HCT116 (cell line): ENCODE data around the gene RGS6. TPM values are rescaled to one million over a fixed set of nuclear protein-coding genes. Genes with fewer than 3 reads are reported as not detected.

ENCODE experiments used
- ATAC-seq: fragments of 200-7000 bp; cut with Tn5 transposase; 2 replicates; pipeline ENCODE4 v1.9.1; 2020; ENCODE audit warnings: mild to moderate bottlenecking, moderate library complexity
- BruUV-seq: library from RNA; stranded (reverse); fragments of 400-500 nt; replicated peaks from 2 replicates; lab custom pipeline; 2021; lab: Mats Ljungman, UMichigan
- CTCF ChIA-PET: fragments of 300-600 bp; sonication (Branson Sonifier 250); formaldehyde crosslinking; loops from one replicate; lab custom pipeline; 2021; ENCODE audit warnings: antibody characterized with exemption; lab: Charles Lee
- POLR2A ChIA-PET: fragments of 300-600, 350-600 bp; sonication (Branson Sonifier 250); formaldehyde crosslinking; loops from one replicate; lab custom pipeline; 2021; ENCODE audit warnings: antibody characterized with exemption; lab: Charles Lee
- RAD21 ChIA-PET, 2 experiments: fragments of 300-600 bp; sonication (Branson Sonifier 250); formaldehyde crosslinking; loops; one replicate each; lab custom pipeline; 2023; ENCODE audit warnings: low total read pairs in 2 of 2; ENCODE audit not compliant: uncharacterized antibody in 2 of 2, unreplicated experiment in 2 of 2, low non-redundant PET in 1 of 2; lab: Charles Lee
- DNase-seq: peaks from one replicate; pipeline ENCODE4 v3.0.0-alpha.2; 2010; ENCODE audit warnings: low read depth, low spot score
- H2AFZ ChIP-seq: fragments of 200-600 bp; shearing (Covaris generic), sonication (generic); 2 replicates; pipeline ENCODE4 v1.6.1; 2017; ENCODE audit warnings: low read depth, mixed run types, mixed read lengths, antibody characterized with exemption, low read length; ENCODE audit not compliant: poor library complexity, severe bottlenecking
- H3K27ac ChIP-seq: 2 replicates; pipeline ENCODE4 v1.5.1; 2012; ENCODE audit warnings: low read depth, low read length
- H3K27me3 ChIP-seq: fragments of 200-600 bp; sonication (generic); 2 replicates; pipeline ENCODE4 v1.6.1; 2016; ENCODE audit warnings: mixed run types, low read length, mixed read lengths; ENCODE audit not compliant: insufficient read depth
- H3K36me3 ChIP-seq, 2 experiments: fragments of 200-500 bp in 1 of 2; fragments of 200-600 bp in 1 of 2; sonication (Bioruptor generic) in 1 of 2; sonication (generic) in 1 of 2; 2 replicates each; pipeline versions ENCODE4 v1.5.1 to v1.6.1; 2014 to 2016; ENCODE audit warnings: low read length in 2 of 2, inconsistent platforms in 1 of 2, mixed read lengths in 1 of 2, mixed run types in 1 of 2; ENCODE audit not compliant: insufficient read depth in 2 of 2, control insufficient read depth in 1 of 2
- H3K4me1 ChIP-seq, 2 experiments: fragments of 200-600 bp in 1 of 2; sonication (generic) in 1 of 2; 2 replicates each; pipeline versions ENCODE4 v1.5.1 to v1.6.1; 2012 to 2017; ENCODE audit warnings: low read length in 2 of 2, inconsistent platforms in 1 of 2, mild to moderate bottlenecking in 1 of 2, mixed read lengths in 1 of 2, mixed run types in 1 of 2, moderate library complexity in 1 of 2; ENCODE audit not compliant: insufficient read depth in 2 of 2, control insufficient read depth in 1 of 2
- H3K4me2 ChIP-seq: fragments of 200-600 bp; sonication (generic); 2 replicates; pipeline ENCODE4 v1.6.1; 2017; ENCODE audit warnings: mixed run types, low read length, mixed read lengths
- H3K4me3 ChIP-seq, 2 experiments: fragments of 200-600 bp in 1 of 2; sonication (generic) in 1 of 2; replicated peaks in 1 of 2; 2 replicates each; pipeline ENCODE4 v1.5.1; 2011 to 2016; ENCODE audit warnings: low read length in 2 of 2, control low read depth in 1 of 2, low read depth in 1 of 2, mild to moderate bottlenecking in 1 of 2, mixed read lengths in 1 of 2, mixed run types in 1 of 2
- H3K79me2 ChIP-seq: fragments of 200-600 bp; sonication (generic); 2 replicates; pipeline ENCODE4 v1.6.1; 2017; ENCODE audit warnings: mild to moderate bottlenecking, mixed run types, low read length, moderate library complexity, mixed read lengths; ENCODE audit not compliant: insufficient read depth
- H3K9ac ChIP-seq: fragments of 200-600 bp; sonication (generic); 2 replicates; pipeline ENCODE4 v1.6.1; 2016; ENCODE audit warnings: low read length, mixed read lengths
- H3K9me2 ChIP-seq: fragments of 200-600 bp; sonication (generic), shearing (Covaris generic); 2 replicates; pipeline ENCODE4 v1.6.1; 2017; ENCODE audit warnings: mixed run types, mild to moderate bottlenecking, moderate library complexity; ENCODE audit not compliant: insufficient read depth
- H3K9me3 ChIP-seq, 2 experiments: fragments of 200-500 bp in 1 of 2; fragments of 200-600 bp in 1 of 2; sonication (Bioruptor generic) in 1 of 2; sonication (generic) in 1 of 2; 2 replicates each; pipeline ENCODE4 v1.6.1; 2014 to 2017; ENCODE audit warnings: low read length in 2 of 2, mixed read lengths in 2 of 2, inconsistent platforms in 1 of 2, low read depth in 1 of 2, mild to moderate bottlenecking in 1 of 2, mixed run types in 1 of 2, moderate library complexity in 1 of 2; ENCODE audit not compliant: control insufficient read depth in 1 of 2, insufficient read depth in 1 of 2
- H4K20me1 ChIP-seq: fragments of 200-600 bp; sonication (generic), shearing (Covaris generic); 2 replicates; pipeline ENCODE4 v1.6.1; 2017; ENCODE audit warnings: mixed run types, mild to moderate bottlenecking, moderate library complexity; ENCODE audit not compliant: insufficient read depth
- CBX3 ChIP-seq: IDR thresholded peaks from 2 replicates; pipeline ENCODE4 v1.6.1; 2012; ENCODE audit warnings: low read depth
- ELF1 ChIP-seq: IDR thresholded peaks from 2 replicates; pipeline ENCODE4 v1.6.1; 2012; ENCODE audit warnings: low read depth, borderline replicate concordance
- EZH2 ChIP-seq: fragments of 200-600 bp; sonication (generic); IDR thresholded peaks from 2 replicates; pipeline ENCODE4 v1.6.1; 2017; ENCODE audit warnings: antibody characterized with exemption, mixed run types
- EZH2phosphoT487 ChIP-seq: fragments of 200-600 bp; IDR thresholded peaks from 2 replicates; pipeline ENCODE4 v1.6.1; 2018; ENCODE audit warnings: antibody characterized with exemption, borderline replicate concordance
- MAX ChIP-seq: IDR thresholded peaks from 2 replicates; pipeline ENCODE4 v1.6.1; 2012
- POLR2A ChIP-seq: IDR thresholded peaks from 2 replicates; pipeline ENCODE4 v1.7.0; 2011; ENCODE audit warnings: borderline replicate concordance; ENCODE audit not compliant: insufficient read depth, insufficient read length; ENCODE audit errors: extremely low read depth
- RAD21 ChIP-seq: IDR thresholded peaks from 2 replicates; pipeline ENCODE4 v1.6.1; 2012; ENCODE audit warnings: low read depth, mild to moderate bottlenecking
- REST ChIP-seq: IDR thresholded peaks from 2 replicates; pipeline ENCODE4 v1.6.1; 2012; ENCODE audit warnings: low read depth
- SP1 ChIP-seq: IDR thresholded peaks from 2 replicates; pipeline ENCODE4 v1.6.1; 2012; ENCODE audit warnings: low read depth
- ZFX ChIP-seq: fragments of 450-650 bp; IDR thresholded peaks from 2 replicates; pipeline ENCODE4 v1.6.1; 2017
- intact Hi-C: fragments of 100-400 bp; cut with micrococcal nuclease; formaldehyde crosslinking; loops from 2 replicates; pipeline ENCODE4 v1.10.0; 2022
- total RNA-seq: library from RNA; stranded (reverse); gene quantifications from one replicate; pipeline ENCODE4 v1.2.1, GENCODE V29; 2021; ENCODE audit not compliant: unreplicated experiment
- TF ChIP-seq, protein P1 (sequence below), 3 experiments: fragments of 200-600 bp in 1 of 3; sonication (generic) in 1 of 3; IDR thresholded peaks in 2 of 3; conservative IDR thresholded peaks in 1 of 3; 2 replicates each; pipeline ENCODE4 v1.5.1; 2012 to 2017; ENCODE audit warnings: low read depth in 2 of 3, low read length in 2 of 3, antibody characterized with exemption in 1 of 3, borderline replicate concordance in 1 of 3, control low read depth in 1 of 3, mild to moderate bottlenecking in 1 of 3, mixed read lengths in 1 of 3, mixed run types in 1 of 3, moderate library complexity in 1 of 3; ENCODE audit not compliant: insufficient read depth in 1 of 3
- TF ChIP-seq, protein P2 (sequence below): IDR thresholded peaks from 2 replicates; pipeline ENCODE4 v1.6.1; 2012

The RGS6 gene
- total RNA-seq, 1 experiment from 2014 or later, result 4.7 TPM

DNA sequence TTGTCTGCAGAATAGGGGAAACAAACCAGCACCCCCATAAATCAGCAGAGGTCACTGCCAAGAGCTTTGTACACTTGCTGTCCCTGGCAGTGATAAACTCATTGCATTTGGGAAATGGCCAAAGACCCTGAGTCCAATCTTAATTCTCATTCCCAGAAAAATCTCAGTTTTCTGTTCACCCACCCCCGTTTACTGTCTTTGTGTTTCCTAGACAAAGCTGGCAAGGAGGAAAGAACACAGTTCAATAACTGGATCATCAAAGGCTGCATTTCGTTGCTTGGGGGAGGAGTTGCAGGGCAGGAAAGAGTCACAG lies 596.6 kb downstream of the RGS6 start:
- ChIA-PET CTCF (no interaction called here), RAD21 (no interaction called here), POLR2A (no interaction called here)
- H3K27me3 ChIP-seq, result peaks cover 5% of the 10 kb centered on the region; the same call in 1 of the 2 replicates
- ATAC-seq (no peak), DNase-seq (no peak)
- TF ChIP-seq ZFX (no peak), RAD21 (no peak), MAX (no peak), REST (no peak)
- H3K4me1 ChIP-seq, result no peaks in the 10 kb centered on the region
- no peak overlapping the region for H3K27ac ChIP-seq
- no peak overlapping the region for H3K4me2 ChIP-seq
- no peaks in the 10 kb centered on the region for H3K9me2 ChIP-seq
- no peaks in the 10 kb centered on the region for H4K20me1 ChIP-seq
- H3K36me3 ChIP-seq, result no peaks in the 10 kb centered on the region
- H3K4me3 ChIP-seq, result no peak overlapping the region
- intact Hi-C loops, result no loop called here
- H2AFZ ChIP-seq, result no peak overlapping the region
- no peak overlapping the region for H3K9ac ChIP-seq
- H3K79me2 ChIP-seq, result no peaks in the 10 kb centered on the region
- H3K9me3 ChIP-seq, result peaks cover 0 to 7% of the 10 kb centered on the region in 2 experiments; a peak in 1 of 4 replicates
- BruUV-seq, result no TSS peak

DNA sequence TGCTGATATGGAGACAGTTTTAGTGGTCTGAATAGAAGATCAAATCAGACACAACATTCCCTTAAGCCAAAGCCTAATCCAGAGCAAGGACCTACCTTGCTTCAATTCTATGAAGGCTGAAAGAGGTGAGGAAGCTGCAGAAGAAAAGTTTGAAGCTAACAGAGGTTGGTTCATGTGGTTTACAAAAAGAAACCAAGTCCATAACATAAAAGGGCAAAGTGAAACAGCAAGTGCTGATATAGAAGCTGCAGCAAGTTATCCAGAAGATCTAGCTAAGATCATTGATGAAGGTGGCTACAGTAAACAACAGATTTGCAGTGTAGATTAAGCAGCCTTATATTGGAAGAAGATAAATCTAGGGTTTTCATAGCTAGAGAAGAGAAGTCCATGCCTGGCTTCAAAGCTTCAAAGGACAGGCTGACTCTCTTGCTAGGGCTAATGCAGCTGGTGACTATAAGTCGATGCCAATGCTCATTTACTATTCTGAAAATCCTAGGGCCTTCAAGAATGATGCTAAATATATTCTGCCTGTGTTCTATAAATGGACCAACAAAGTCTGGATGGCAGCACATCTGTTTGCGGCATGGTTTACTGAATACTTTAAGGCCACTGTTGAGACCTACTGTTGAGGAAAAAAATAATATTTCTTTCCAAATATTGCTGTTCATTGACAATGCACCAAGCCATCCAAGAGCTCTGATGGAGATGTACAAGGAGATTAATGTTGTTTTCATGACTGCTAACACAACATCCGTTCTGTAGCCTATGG lies 600.6 kb downstream of the RGS6 start:
- DNase-seq, result no peak
- no TSS peak for BruUV-seq
- ATAC-seq, result no peak
- no peak overlapping the region for H3K4me2 ChIP-seq
- H2AFZ ChIP-seq, result no peak overlapping the region
- H3K4me1 ChIP-seq, result no peaks in the 10 kb centered on the region
- H3K79me2 ChIP-seq, result no peaks in the 10 kb centered on the region
- H4K20me1 ChIP-seq, result no peaks in the 10 kb centered on the region
- no peaks in the 10 kb centered on the region for H3K36me3 ChIP-seq
- ChIA-PET CTCF (no interaction called here), POLR2A (no interaction called here), RAD21 (no interaction called here)
- H3K4me3 ChIP-seq, result no peak overlapping the region
- intact Hi-C loops, result no loop called here
- H3K9ac ChIP-seq, result no peak overlapping the region
- H3K9me2 ChIP-seq, result no peaks in the 10 kb centered on the region
- no peak for TF ChIP-seq EZH2
- TF ChIP-seq SP1, result no peak
- no peak for TF ChIP-seq EZH2phosphoT487
- TF ChIP-seq, protein P1, sequence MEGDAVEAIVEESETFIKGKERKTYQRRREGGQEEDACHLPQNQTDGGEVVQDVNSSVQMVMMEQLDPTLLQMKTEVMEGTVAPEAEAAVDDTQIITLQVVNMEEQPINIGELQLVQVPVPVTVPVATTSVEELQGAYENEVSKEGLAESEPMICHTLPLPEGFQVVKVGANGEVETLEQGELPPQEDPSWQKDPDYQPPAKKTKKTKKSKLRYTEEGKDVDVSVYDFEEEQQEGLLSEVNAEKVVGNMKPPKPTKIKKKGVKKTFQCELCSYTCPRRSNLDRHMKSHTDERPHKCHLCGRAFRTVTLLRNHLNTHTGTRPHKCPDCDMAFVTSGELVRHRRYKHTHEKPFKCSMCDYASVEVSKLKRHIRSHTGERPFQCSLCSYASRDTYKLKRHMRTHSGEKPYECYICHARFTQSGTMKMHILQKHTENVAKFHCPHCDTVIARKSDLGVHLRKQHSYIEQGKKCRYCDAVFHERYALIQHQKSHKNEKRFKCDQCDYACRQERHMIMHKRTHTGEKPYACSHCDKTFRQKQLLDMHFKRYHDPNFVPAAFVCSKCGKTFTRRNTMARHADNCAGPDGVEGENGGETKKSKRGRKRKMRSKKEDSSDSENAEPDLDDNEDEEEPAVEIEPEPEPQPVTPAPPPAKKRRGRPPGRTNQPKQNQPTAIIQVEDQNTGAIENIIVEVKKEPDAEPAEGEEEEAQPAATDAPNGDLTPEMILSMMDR (IDR thresholded peaks at IDR 0.05 in 2 of 3, conservative IDR thresholded peaks at IDR 0.05 in 1 of 3; ENCODE audit: borderline replicate concordance in 1 of 3, insufficient read depth in 1 of 3, low read depth in 2 of 3, low read length in 2 of 3), result no peak
- no peak for TF ChIP-seq ELF1
- no peak for TF ChIP-seq POLR2A
- TF ChIP-seq CBX3, result no peak
- TF ChIP-seq, protein P2, sequence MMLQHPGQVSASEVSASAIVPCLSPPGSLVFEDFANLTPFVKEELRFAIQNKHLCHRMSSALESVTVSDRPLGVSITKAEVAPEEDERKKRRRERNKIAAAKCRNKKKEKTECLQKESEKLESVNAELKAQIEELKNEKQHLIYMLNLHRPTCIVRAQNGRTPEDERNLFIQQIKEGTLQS, result no peak
- no peak overlapping the region for H3K27ac ChIP-seq
- H3K9me3 ChIP-seq, result peaks cover 0 to 7% of the 10 kb centered on the region in 2 experiments; a peak in 1 of 4 replicates
- H3K27me3 ChIP-seq, result peaks cover 5% of the 10 kb centered on the region; the same call in 1 of the 2 replicates
